Measurements from ENCODE around the gene ABHD17A.

- TF ChIP-seq POLR2A (IDR thresholded peaks at IDR 0.05) (no peak), CTCF (IDR thresholded peaks at IDR 0.05) (no peak)
Measured at GRCh38 chr19:1846517-1847204, 38.6 kb downstream of the ABHD17A start.
